ENCODE measurements around the gene GNG12. TPM values are rescaled to one million over a fixed set of nuclear protein-coding genes. Genes with fewer than 3 reads are reported as not detected.
A peak's percentile ranks its signal among the peaks of the same experiment; 100 is the strongest.

Gene GNG12
- total and polyA plus RNA-seq, 2 donors (not counting 1 experiment from before 2014, with no cell fraction given) = not detected

DNA sequence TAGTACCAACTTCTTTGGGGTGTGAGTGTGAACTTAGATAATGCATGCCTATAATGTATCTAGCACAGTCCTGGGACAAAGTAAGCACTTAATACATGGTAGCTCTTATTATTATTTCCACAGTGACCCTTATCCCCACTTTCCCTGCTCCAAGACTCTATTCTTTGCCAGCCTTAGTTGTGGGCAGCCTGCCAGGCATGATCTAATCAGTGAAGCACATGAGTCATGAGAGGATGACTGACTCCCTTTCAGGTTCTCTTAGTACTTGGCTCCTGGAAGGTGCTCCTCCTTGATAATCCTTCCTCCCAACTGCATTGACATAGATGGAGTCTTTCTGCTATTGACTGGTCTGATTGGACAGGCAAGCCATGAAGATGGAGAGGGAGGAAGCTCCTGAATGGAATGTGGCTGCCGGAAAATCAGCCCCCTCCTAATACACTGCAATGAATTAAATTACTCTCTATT is 17.4 kb upstream of the GNG12 start:
- peaks cover 0 to 11% (median 5%) of the 10 kb centered on the region in 4 experiments for H3K27me3 ChIP-seq (replicated peaks in 1 of 4; ENCODE audit: control extremely low read depth in 1 of 4, control insufficient read depth in 3 of 4, insufficient read depth in 4 of 4, low read length in 3 of 4)
- H3K4me1 Mint-ChIP-seq = no peaks in the 10 kb centered on the region
- CTCF ChIA-PET = interaction anchor here (0.6 to 1.0 kb wide), 6 partner anchors 9 to 1887 kb away, joined by 3 to 6 read pairs (median 3); no protein-coding TSS in a partner anchor
- peaks cover 32% of the 10 kb centered on the region for H3K27me3 Mint-ChIP-seq
- no peak overlapping the region for H3K4me3 Mint-ChIP-seq
- no peaks in the 10 kb centered on the region for H4K20me1 ChIP-seq (ENCODE audit: control insufficient read depth, insufficient read depth, low read length, poor library complexity, severe bottlenecking)
- H3K27ac Mint-ChIP-seq = no peak overlapping the region
- no peaks in the 10 kb centered on the region for H3K9me3 Mint-ChIP-seq (ENCODE audit: insufficient read depth)
- POLR2A ChIA-PET = no interaction called here
- intact Hi-C loops (cut with micrococcal nuclease) = no loop called here
- no peaks in the 10 kb centered on the region for H3K4me1 ChIP-seq (ENCODE audit: control insufficient read depth in 2 of 2, insufficient read depth in 2 of 2, low read length in 2 of 2)
- H2AFZ ChIP-seq (ENCODE audit: insufficient read depth, low read depth, low read length, poor library complexity, severe bottlenecking) = no peak overlapping the region
- no peak overlapping the region for H3K27ac ChIP-seq (ENCODE audit: low read length in 2 of 2)
- no peak for DNase-seq
- H3K4me3 ChIP-seq (ENCODE audit: control extremely low read depth in 1 of 5, extremely low read depth in 1 of 5, insufficient read depth in 1 of 5, low read depth in 2 of 5, low read length in 4 of 5) = no peak overlapping the region
- no CpG with 5 or more reads among the region's 1 CpG for WGBS (ENCODE audit: insufficient coverage)
- TF ChIP-seq, protein P1, sequence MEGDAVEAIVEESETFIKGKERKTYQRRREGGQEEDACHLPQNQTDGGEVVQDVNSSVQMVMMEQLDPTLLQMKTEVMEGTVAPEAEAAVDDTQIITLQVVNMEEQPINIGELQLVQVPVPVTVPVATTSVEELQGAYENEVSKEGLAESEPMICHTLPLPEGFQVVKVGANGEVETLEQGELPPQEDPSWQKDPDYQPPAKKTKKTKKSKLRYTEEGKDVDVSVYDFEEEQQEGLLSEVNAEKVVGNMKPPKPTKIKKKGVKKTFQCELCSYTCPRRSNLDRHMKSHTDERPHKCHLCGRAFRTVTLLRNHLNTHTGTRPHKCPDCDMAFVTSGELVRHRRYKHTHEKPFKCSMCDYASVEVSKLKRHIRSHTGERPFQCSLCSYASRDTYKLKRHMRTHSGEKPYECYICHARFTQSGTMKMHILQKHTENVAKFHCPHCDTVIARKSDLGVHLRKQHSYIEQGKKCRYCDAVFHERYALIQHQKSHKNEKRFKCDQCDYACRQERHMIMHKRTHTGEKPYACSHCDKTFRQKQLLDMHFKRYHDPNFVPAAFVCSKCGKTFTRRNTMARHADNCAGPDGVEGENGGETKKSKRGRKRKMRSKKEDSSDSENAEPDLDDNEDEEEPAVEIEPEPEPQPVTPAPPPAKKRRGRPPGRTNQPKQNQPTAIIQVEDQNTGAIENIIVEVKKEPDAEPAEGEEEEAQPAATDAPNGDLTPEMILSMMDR (IDR thresholded peaks at IDR 0.05) = no peak
- TF ChIP-seq EZH2 (IDR thresholded peaks at IDR 0.05; ENCODE audit: borderline replicate concordance, insufficient read depth, low read depth, low read length, poor library complexity, severe bottlenecking) = no peak
- no peaks in the 10 kb centered on the region for H3K79me2 ChIP-seq (ENCODE audit: control insufficient read depth, insufficient read depth, low read length)
- no peak overlapping the region for H3K9ac ChIP-seq (ENCODE audit: low read length)
- H3K9me3 ChIP-seq (ENCODE audit: control extremely low read depth in 1 of 3, control insufficient read depth in 2 of 3, insufficient read depth in 1 of 3, low read length in 2 of 3) = no peaks in the 10 kb centered on the region
- ATAC-seq (ENCODE audit: low read depth) = no peak
- no peaks in the 10 kb centered on the region for H3K36me3 ChIP-seq (replicated peaks in 1 of 2; ENCODE audit: control extremely low read depth in 1 of 2, control insufficient read depth in 1 of 2, extremely low read depth in 1 of 2, insufficient read depth in 2 of 2, low read length in 1 of 2)
- H3K4me2 ChIP-seq (replicated peaks; ENCODE audit: low read depth, low read length, poor library complexity, severe bottlenecking) = no peak overlapping the region

DNA sequence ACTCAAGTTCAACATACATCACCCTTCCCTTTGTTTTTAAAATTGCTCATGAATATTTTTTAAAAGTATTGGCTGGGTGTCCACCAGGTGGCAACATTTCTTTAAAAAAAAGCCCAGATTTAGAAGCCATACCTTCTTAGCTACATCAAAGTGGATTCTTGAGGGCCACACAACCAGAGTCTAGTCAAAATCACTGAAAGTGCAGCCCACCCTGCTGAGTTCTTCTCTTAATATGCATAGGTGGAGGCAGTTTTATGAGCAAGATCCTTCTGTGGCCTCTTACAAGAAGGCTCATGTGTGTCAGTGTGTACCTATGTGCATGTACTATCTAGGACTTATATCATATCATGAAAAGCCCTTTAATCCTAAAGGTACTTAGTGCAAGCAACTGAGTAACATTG is 16.9 kb upstream of the GNG12 start:
- TF ChIP-seq, protein P1 (IDR thresholded peaks at IDR 0.05) = peak; percentile 55
- no peak for TF ChIP-seq EZH2 (IDR thresholded peaks at IDR 0.05; ENCODE audit: borderline replicate concordance, insufficient read depth, low read depth, low read length, poor library complexity, severe bottlenecking)
- intact Hi-C loops (cut with micrococcal nuclease) = no loop called here
- no peaks in the 10 kb centered on the region for H3K4me1 Mint-ChIP-seq

More for the DNA sequence above, 16.9 kb upstream of the GNG12 start:
- no peaks in the 10 kb centered on the region for H3K9me3 Mint-ChIP-seq (ENCODE audit: insufficient read depth)
- Histone ChIP-seq H3K27ac (ENCODE audit: low read length in 2 of 2) (no peak overlapping the region), H3K36me3 (replicated peaks in 1 of 2; ENCODE audit: control extremely low read depth in 1 of 2, control insufficient read depth in 1 of 2, extremely low read depth in 1 of 2, insufficient read depth in 2 of 2, low read length in 1 of 2) (no peaks in the 10 kb centered on the region), H2AFZ (ENCODE audit: insufficient read depth, low read depth, low read length, poor library complexity, severe bottlenecking) (no peak overlapping the region), H3K9me3 (ENCODE audit: control extremely low read depth in 1 of 3, control insufficient read depth in 2 of 3, insufficient read depth in 1 of 3, low read length in 2 of 3) (no peaks in the 10 kb centered on the region), H3K79me2 (ENCODE audit: control insufficient read depth, insufficient read depth, low read length) (no peaks in the 10 kb centered on the region), H3K4me1 (ENCODE audit: control insufficient read depth in 2 of 2, insufficient read depth in 2 of 2, low read length in 2 of 2) (no peaks in the 10 kb centered on the region), H3K9ac (ENCODE audit: low read length) (no peak overlapping the region), H3K4me2 (replicated peaks; ENCODE audit: low read depth, low read length, poor library complexity, severe bottlenecking) (no peak overlapping the region), H3K4me3 (ENCODE audit: control extremely low read depth in 1 of 5, extremely low read depth in 1 of 5, insufficient read depth in 1 of 5, low read depth in 2 of 5, low read length in 4 of 5) (no peak overlapping the region), H4K20me1 (ENCODE audit: control insufficient read depth, insufficient read depth, low read length, poor library complexity, severe bottlenecking) (no peaks in the 10 kb centered on the region), H3K27me3 (replicated peaks in 1 of 4; ENCODE audit: control extremely low read depth in 1 of 4, control insufficient read depth in 3 of 4, insufficient read depth in 4 of 4, low read length in 3 of 4) (peaks cover 0 to 12% (median 5%) of the 10 kb centered on the region in 4 experiments)
- peak; percentile 14 for DNase-seq
- ChIA-PET CTCF (interaction anchor here (0.6 to 1.2 kb wide), 5 partner anchors 9 to 1888 kb away, joined by 3 to 6 read pairs (median 3); no protein-coding TSS in a partner anchor), POLR2A (no interaction called here)
- H3K4me3 Mint-ChIP-seq = no peak overlapping the region
- peaks cover 29% of the 10 kb centered on the region for H3K27me3 Mint-ChIP-seq
- no peak for ATAC-seq (ENCODE audit: low read depth)
- H3K27ac Mint-ChIP-seq = no peak overlapping the region
